Purkinje cell (primary cell): ENCODE data around the gene EFCAB8. TPM values are rescaled to one million over a fixed set of nuclear protein-coding genes. Genes with fewer than 3 reads are reported as not detected.

Experiments used
- polyA plus RNA-seq: library from polyadenylated mRNA; unstranded; fragments of >200 nt; fragmentation: Nextera tagmentation; gene quantifications from 2 replicates; pipeline ENCODE4 v1.2.1, GENCODE V29; 2014

The EFCAB8 gene, protein sequence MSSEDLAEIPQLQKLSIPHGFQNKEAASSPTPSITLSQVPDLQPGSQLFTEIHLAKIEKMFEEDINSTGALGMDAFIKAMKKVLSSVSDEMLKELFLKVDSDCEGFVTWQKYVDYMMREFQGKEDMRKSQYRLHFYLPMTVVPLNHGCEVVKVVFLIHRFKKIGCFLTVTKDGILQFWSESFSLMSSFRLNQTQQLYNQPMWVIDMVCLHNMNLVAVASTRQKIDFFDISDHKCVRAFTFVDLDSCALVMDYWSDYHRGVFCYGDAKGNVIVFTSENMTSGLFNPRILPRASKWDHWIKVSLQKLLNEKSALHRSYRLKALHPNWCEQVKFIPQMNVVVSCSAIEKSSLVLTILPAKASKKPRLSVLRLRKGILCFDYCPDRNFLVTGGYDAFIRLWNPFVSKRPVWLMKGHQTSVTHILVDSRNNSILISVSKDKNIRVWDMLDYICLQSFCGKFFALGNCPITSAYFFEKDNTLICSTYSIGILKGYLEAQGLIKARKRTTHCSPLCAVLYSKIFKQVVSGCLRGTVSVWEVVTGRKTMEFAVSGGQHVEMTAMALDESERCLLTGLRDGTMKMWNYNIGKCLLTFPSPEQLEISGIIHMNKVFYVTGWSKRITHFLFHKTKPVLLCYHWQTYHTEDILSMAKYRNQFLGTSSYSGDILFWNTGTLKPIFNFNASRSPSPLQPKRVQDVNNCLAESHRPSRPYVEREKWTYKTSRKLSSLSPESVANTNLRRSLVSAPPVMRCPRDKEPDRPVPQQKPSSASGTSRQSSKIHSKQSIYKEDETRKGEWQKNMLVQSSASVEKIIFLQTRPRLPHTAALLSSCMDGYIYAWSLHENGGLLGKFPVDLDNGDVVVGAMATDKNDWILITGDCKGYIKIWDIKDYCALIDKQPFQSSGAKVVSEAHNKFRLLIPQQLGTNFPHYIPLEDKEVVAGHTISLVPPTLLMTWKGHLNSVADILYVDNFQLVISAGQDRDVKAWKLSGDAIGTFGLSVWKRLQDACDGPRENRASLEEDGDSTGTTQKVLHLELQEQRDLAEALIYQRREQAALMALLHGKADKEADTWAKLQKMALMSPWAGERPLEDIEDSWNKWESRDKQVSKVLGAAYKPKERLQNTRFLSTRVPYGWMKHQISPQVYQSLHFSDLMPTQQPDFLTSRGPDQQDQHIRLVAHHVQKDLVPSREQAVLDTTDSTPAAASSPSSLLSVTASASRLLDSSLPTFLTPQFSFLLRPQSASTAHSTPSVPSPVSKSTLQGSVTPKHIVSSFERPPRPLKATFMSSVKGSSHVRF
- polyA plus RNA-seq = not detected in 2 replicates

DNA sequence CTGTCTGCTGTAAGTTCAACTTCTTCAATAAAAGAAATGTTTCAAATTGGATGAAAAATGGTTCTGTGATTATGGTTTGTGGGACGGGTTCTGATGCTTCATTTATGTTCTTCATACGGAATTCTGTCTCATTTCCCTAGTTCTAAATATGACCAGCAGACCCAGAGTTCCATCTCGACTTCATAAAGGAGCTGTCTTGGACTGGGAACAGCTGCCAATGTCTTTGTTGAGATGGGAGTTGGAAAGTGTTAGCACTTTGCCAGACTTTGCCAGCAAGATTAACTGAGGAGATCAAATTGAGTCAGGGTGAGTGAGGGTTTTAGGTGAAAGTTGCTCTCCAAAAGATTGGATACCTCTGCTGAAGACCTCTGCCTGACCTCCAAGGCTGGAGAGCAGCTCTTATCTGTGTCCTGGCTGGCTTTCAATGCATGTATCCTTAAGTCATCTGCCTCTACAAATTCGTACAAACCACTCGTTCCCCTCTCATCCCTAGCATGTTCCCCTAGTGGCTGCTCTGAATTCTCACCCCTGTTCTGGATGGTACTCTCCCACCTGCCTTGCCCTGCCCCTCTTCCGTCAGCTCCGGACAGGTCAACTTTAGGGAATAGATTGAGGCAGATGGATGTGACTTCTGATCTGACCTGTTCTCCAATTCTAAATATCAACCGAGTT lies at the start of gene EFCAB8:
Gene EFCAB8 (plus strand): TSS at position 223 of the 672 bp plus-strand sequence. CDS start 4,870 bp downstream, outside the sequence.

DNA sequence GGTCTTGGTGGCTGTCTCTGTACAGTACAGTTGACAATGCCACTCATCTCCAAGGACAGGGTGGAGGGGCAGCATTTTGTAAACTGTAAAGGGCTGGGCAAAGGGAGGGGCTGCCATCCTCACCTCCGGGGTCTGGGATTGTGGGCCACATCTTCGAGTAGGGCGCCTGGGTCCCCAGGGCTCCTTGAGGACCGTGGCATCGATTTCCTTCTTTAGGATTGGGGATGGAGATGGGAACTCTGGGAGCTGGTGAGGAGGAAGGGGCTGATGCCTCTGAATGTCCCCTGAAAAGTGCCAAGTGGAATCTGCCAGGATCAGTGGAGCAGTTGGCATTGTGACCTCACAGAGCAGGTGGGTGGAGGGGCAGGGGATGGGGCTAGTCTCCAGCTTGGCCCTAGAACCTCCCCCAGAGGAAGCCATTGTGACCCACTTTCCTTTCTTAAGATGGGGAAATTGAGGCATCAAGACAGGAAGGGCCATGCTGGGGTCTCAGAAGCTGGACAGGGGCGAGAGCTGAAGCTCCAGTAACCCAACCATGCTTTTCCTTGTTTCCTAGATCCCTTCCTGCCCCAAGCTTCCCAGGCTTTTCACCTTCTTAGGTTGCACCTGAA lies 145.5 kb downstream of the EFCAB8 start, which contains the start of gene SUN5:
Gene SUN5 (minus strand): TSS at position 293 of the 611 bp plus-strand sequence. CDS start 93 bp downstream, at position 200.

DNA sequence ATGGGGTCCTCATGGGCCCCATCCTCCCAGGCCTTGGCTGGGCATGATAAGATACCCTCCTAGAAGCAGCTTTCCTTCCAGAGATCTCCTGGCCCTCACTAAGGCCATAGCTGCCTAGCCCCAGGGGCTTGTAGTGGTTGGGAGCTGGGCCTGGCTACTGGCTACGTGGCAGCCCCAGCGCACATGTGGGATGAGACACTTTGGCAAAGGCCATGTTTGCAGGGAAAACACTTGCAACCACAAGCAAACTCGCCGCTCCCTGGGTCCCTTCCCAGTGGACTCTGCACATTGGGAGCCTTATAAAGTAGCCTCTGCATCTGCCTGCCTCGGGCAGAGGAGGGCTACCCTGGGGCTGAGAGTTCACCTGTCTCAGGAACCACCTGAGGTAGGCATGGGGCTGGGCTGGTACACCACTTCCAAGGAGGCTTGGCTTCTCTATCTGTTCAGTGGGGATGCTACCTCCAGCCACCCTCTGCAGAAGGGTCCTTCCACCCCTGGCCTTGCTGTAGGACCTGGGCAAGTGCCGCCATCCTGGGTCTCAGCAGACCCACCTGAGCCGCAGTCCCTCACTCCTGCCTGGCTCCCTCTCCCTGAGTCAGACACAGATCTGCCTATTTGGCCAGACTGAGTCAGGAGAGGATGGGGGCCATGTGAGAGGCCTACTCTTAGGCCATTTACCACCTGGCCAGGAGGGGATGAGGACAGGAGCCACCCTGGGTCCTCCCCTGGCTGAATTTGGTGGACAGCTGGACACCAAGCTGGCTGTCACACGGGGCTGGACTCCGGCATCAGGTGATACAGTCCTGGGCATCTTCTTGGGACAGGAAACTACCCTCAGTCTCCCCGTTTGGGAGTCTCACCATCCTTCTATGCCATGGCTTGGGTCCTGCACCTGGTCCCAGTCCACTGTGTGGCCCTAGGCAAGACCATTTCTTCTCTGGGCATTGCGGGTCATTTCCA lies 148.9 kb downstream of the EFCAB8 start, which contains the start of gene BPIFB2:
Gene BPIFB2 (plus strand): TSS at position 329 of the 960 bp plus-strand sequence. CDS start 871 bp downstream, outside the sequence.

Other genes with a start within 250 kb of the EFCAB8 start
- not detected in 2 replicates for gene C20orf203, start 185.0 kb upstream of the EFCAB8 start, polyA plus RNA-seq
- gene COMMD7, start 115.5 kb upstream of the EFCAB8 start, polyA plus RNA-seq = 31.0 and 32.3 TPM in 2 replicates
- not detected in 2 replicates for gene DNMT3B, start 96.5 kb upstream of the EFCAB8 start, polyA plus RNA-seq
- 18.1 and 24.0 TPM in 2 replicates for gene MAPRE1, start 39.0 kb upstream of the EFCAB8 start, polyA plus RNA-seq
- gene SUN5, start 145.5 kb downstream of the EFCAB8 start, polyA plus RNA-seq = not detected in 2 replicates
- gene BPIFB2, start 148.8 kb downstream of the EFCAB8 start, polyA plus RNA-seq = not detected in 2 replicates
- not detected in 2 replicates for gene BPIFB6, start 172.7 kb downstream of the EFCAB8 start, polyA plus RNA-seq
- gene BPIFB3, start 195.0 kb downstream of the EFCAB8 start, polyA plus RNA-seq = not detected in 2 replicates
- not detected in 2 replicates for gene BPIFB4, start 220.7 kb downstream of the EFCAB8 start, polyA plus RNA-seq